GM19025 (cell line): Measurements from ENCODE around the gene URAD.
"Not testable (repeated sequence)": the region's sequence is repeated elsewhere in the genome, so short reads cannot be mapped to it uniquely, and the experiment has no call there.

ENCODE experiments used
- ATAC-seq: cut with Tn5 transposase; IDR thresholded peaks from one replicate; pipeline ENCODE4 v1.9.1; 2021; ENCODE audit warnings: mild to moderate bottlenecking, low read depth, moderate library complexity; ENCODE audit not compliant: unreplicated experiment

The URAD gene

GRCh38 chr13:27988520-27988919 lies at the start of gene URAD:
Gene URAD, minus strand, starts transcription at chr13:27988693. Its CDS starts 56 bp downstream, at chr13:27988637.
- no peak for ATAC-seq

- no peak for ATAC-seq
Measured at GRCh38 chr13:28037399-28037798, 48.9 kb upstream of the URAD start.

- no peak for ATAC-seq
Measured at GRCh38 chr13:28035146-28035782, 46.8 kb upstream of the URAD start.

GRCh38 chr13:28033894-28034655 lies 45.6 kb upstream of the URAD start:
- no peak for ATAC-seq

GRCh38 chr13:28032438-28032837 lies 43.9 kb upstream of the URAD start:
- not testable (repeated sequence) for ATAC-seq

- ATAC-seq: no peak
Measured at GRCh38 chr13:28031896-28032288, 43.4 kb upstream of the URAD start.

GRCh38 chr13:28031220-28031895 lies 42.9 kb upstream of the URAD start:
- ATAC-seq: no peak

- ATAC-seq: no peak
Measured at GRCh38 chr13:28027607-28028364, 39.3 kb upstream of the URAD start.

GRCh38 chr13:28027071-28027470 lies 38.6 kb upstream of the URAD start:
- ATAC-seq: no peak

GRCh38 chr13:28026508-28026907 lies 38.0 kb upstream of the URAD start:
- no peak for ATAC-seq

GRCh38 chr13:28022848-28023518 lies 34.5 kb upstream of the URAD start:
- no peak for ATAC-seq

GRCh38 chr13:28014301-28014700 lies 25.8 kb upstream of the URAD start:
- ATAC-seq: no peak

- ATAC-seq: no peak
Measured at GRCh38 chr13:28013482-28013881, 25.0 kb upstream of the URAD start.

- ATAC-seq: peak; percentile 70
Measured at GRCh38 chr13:28012896-28013295, 24.4 kb upstream of the URAD start.

GRCh38 chr13:28012383-28012782 lies 23.9 kb upstream of the URAD start:
- no peak for ATAC-seq

GRCh38 chr13:28010046-28010445 lies 21.6 kb upstream of the URAD start:
- no peak for ATAC-seq

- ATAC-seq: not testable (repeated sequence)
Measured at GRCh38 chr13:28005016-28005415, 16.5 kb upstream of the URAD start.

GRCh38 chr13:28002886-28003698 lies 14.6 kb upstream of the URAD start:
- ATAC-seq: no peak

GRCh38 chr13:28001837-28002473 lies 13.5 kb upstream of the URAD start:
- ATAC-seq: no peak
